Parathyroid adenoma (tissue), 2 donors: ENCODE measurements around the gene PPAN.

ENCODE experiments used
- H2AFZ ChIP-seq: fragments of 300-600 bp; sonication (generic); one replicate; pipeline ENCODE4 v1.7.0; 2017; ENCODE audit warnings: antibody characterized with exemption, mild to moderate bottlenecking
- H3K27ac ChIP-seq: fragments of 300-600 bp; sonication (generic); one replicate; pipeline ENCODE4 v1.7.0; 2017
- H3K27me3 ChIP-seq: fragments of 300-600 bp; sonication (generic); one replicate; pipeline ENCODE4 v1.7.0; 2017; ENCODE audit warnings: low read length; ENCODE audit not compliant: control insufficient read depth, insufficient read depth
- H3K36me3 ChIP-seq: fragments of 300-600 bp; sonication (generic); one replicate; pipeline ENCODE4 v1.7.0; 2017; ENCODE audit warnings: low read length; ENCODE audit not compliant: control insufficient read depth, insufficient read depth
- H3K4me1 ChIP-seq: fragments of 300-600 bp; sonication (generic); one replicate; pipeline ENCODE4 v1.7.0; 2017; ENCODE audit warnings: control low read depth
- H3K4me2 ChIP-seq: fragments of 300-600 bp; sonication (generic); one replicate; pipeline ENCODE4 v1.7.0; 2017; ENCODE audit warnings: low read length
- H3K4me3 ChIP-seq: fragments of 300-600 bp; sonication (generic); one replicate; pipeline ENCODE4 v1.7.0; 2017; ENCODE audit warnings: low read depth, low read length
- H3K79me2 ChIP-seq: fragments of 300-600 bp; sonication (generic); one replicate; pipeline ENCODE4 v1.7.0; 2017; ENCODE audit warnings: control low read depth
- H3K9ac ChIP-seq: fragments of 300-600 bp; sonication (generic); one replicate; pipeline ENCODE4 v1.7.0; 2017; ENCODE audit warnings: mild to moderate bottlenecking
- H3K9me3 ChIP-seq: fragments of 300-600 bp; sonication (generic); one replicate; pipeline ENCODE4 v1.7.0; 2017; ENCODE audit warnings: low read length; ENCODE audit not compliant: control insufficient read depth
- CTCF ChIP-seq: fragments of 300-600 bp; sonication (generic); IDR thresholded peaks from one replicate; pipeline ENCODE4 v1.7.0; 2017; ENCODE audit warnings: antibody characterized with exemption, mild to moderate bottlenecking
- donor health status: primary hyperparathyroidism.

The PPAN gene

GRCh38 chr19:10112037-10112761 is 6.0 kb downstream of the PPAN start:
- no peak overlapping the region for H3K27ac ChIP-seq
- H3K27me3 ChIP-seq, result no peaks in the 10 kb centered on the region
- no peak for TF ChIP-seq CTCF
- peaks cover 2% of the 10 kb centered on the region for H3K4me1 ChIP-seq
- no peaks in the 10 kb centered on the region for H3K36me3 ChIP-seq
- H2AFZ ChIP-seq, result no peak overlapping the region
- no peaks in the 10 kb centered on the region for H3K9me3 ChIP-seq
- no peak overlapping the region for H3K9ac ChIP-seq
- no peaks in the 10 kb centered on the region for H3K79me2 ChIP-seq
- H3K4me2 ChIP-seq, result no peak overlapping the region
- no peak overlapping the region for H3K4me3 ChIP-seq

DNA sequence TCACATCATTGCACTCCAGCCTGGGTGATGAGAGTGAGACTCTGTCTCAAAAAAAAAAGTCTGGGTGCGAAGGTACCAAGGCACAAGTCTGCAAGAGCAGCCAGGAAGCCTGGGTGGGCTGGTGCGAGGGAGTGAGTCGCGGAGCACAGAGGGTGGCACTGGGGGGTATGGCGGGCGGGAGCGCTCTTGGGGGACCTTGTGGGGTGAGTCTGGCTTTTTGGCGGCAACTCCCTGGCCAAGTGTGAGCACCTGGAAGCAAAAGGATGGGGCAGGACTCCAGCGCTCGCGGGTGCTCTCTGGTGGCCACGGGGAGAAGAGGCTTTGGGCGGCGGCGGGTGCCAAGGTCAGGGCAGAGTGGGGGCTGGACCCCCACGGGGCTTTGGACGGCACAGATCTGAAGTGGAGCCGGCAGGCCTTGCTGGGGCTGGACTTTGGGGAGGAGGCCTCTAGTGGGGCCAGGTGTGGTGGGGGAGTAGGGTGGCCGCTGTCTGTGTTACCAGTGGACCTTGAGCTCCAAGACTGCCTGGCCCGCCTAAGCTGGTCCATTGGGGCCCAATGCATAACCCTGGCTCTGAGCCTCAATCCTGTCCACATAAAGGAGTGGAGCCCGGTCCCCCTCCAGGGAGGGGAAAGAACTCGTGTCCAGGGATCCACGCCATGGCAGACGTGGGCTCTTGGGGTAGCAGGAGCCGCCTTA is 6.9 kb downstream of the PPAN start:
- Histone ChIP-seq H3K36me3 (no peaks in the 10 kb centered on the region), H3K27ac (no peak overlapping the region), H3K9ac (no peak overlapping the region), H3K4me2 (no peak overlapping the region), H3K79me2 (no peaks in the 10 kb centered on the region), H3K4me3 (no peak overlapping the region), H2AFZ (no peak overlapping the region), H3K9me3 (no peaks in the 10 kb centered on the region), H3K27me3 (no peaks in the 10 kb centered on the region), H3K4me1 (no peaks in the 10 kb centered on the region)
- peak; percentile 56 for TF ChIP-seq CTCF

- Histone ChIP-seq H3K27me3 (no peaks in the 10 kb centered on the region), H2AFZ (no peak overlapping the region), H3K27ac (no peak overlapping the region), H3K4me1 (no peaks in the 10 kb centered on the region), H3K9me3 (no peaks in the 10 kb centered on the region), H3K79me2 (no peaks in the 10 kb centered on the region), H3K36me3 (no peaks in the 10 kb centered on the region), H3K4me2 (no peak overlapping the region), H3K9ac (no peak overlapping the region), H3K4me3 (no peak overlapping the region)
- no peak for TF ChIP-seq CTCF
Measured at GRCh38 chr19:10113592-10113963, 7.4 kb downstream of the PPAN start.

DNA sequence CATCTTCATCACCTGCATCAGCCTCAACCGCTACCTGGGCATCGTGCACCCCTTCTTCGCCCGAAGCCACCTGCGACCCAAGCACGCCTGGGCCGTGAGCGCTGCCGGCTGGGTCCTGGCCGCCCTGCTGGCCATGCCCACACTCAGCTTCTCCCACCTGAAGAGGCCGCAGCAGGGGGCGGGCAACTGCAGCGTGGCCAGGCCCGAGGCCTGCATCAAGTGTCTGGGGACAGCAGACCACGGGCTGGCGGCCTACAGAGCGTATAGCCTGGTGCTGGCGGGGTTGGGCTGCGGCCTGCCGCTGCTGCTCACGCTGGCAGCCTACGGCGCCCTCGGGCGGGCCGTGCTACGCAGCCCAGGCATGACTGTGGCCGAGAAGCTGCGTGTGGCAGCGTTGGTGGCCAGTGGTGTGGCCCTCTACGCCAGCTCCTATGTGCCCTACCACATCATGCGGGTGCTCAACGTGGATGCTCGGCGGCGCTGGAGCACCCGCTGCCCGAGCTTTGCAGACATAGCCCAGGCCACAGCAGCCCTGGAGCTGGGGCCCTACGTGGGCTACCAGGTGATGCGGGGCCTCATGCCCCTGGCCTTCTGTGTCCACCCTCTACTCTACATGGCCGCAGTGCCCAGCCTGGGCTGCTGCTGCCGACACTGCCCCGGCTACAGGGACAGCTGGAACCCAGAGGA is 7.9 kb downstream of the PPAN start:
- Histone ChIP-seq H3K36me3 (no peaks in the 10 kb centered on the region), H3K9ac (no peak overlapping the region)

More for the DNA sequence above, 7.9 kb downstream of the PPAN start:
- H3K27me3 ChIP-seq, result no peaks in the 10 kb centered on the region
- H3K4me1 ChIP-seq, result no peaks in the 10 kb centered on the region
- H2AFZ ChIP-seq, result no peak overlapping the region
- H3K9me3 ChIP-seq, result no peaks in the 10 kb centered on the region
- H3K4me3 ChIP-seq, result no peak overlapping the region
- no peak for TF ChIP-seq CTCF
- H3K79me2 ChIP-seq, result peaks cover under 1% of the 10 kb centered on the region
- no peak overlapping the region for H3K27ac ChIP-seq
- H3K4me2 ChIP-seq, result no peak overlapping the region
